Measurements from ENCODE around the gene A3GALT2. TPM values are rescaled to one million over a fixed set of nuclear protein-coding genes. Genes with fewer than 3 reads are reported as not detected.

The A3GALT2 gene
- total RNA-seq, 1 experiment from 2014 or later = not detected

DNA sequence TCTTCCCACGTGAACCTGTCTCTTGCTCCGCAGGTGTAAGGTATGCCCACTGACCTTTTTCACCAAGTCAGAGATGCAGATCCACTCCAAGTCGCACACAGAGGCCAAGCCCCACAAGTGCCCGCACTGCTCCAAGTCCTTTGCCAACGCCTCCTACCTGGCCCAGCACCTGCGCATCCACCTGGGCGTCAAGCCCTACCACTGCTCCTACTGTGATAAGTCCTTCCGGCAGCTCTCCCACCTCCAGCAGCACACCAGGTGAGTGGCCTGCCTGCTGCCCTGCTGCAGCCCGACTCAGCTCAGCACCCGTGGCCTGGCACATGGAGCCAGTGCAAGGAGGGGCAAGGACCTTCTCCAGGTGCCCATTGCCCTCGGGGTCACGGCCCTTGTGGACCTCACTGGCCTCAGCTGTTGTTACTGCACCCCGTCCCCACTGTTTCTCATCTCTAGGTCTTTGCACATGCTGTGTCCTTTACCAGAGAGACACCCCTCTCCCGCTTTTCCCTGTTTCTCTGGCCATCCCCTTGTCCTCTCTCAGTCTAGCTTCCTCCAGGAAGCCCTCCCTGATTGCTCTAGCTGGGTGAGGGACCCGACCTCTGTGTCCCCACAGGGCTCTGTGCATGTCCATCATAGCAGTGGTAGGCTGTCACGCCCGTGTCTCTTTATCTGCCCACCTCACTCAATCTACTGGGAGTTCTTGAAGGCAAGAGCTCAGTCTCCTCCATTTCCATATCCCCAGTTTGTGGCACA is 39.2 kb downstream of the A3GALT2 start:
- TF ChIP-seq, protein P1, sequence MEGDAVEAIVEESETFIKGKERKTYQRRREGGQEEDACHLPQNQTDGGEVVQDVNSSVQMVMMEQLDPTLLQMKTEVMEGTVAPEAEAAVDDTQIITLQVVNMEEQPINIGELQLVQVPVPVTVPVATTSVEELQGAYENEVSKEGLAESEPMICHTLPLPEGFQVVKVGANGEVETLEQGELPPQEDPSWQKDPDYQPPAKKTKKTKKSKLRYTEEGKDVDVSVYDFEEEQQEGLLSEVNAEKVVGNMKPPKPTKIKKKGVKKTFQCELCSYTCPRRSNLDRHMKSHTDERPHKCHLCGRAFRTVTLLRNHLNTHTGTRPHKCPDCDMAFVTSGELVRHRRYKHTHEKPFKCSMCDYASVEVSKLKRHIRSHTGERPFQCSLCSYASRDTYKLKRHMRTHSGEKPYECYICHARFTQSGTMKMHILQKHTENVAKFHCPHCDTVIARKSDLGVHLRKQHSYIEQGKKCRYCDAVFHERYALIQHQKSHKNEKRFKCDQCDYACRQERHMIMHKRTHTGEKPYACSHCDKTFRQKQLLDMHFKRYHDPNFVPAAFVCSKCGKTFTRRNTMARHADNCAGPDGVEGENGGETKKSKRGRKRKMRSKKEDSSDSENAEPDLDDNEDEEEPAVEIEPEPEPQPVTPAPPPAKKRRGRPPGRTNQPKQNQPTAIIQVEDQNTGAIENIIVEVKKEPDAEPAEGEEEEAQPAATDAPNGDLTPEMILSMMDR (conservative IDR thresholded peaks at IDR 0.05) = no peak
- no peak for TF ChIP-seq EZH2 (IDR thresholded peaks at IDR 0.05; ENCODE audit: low read depth)
- Histone ChIP-seq H3K27ac (no peak overlapping the region), H3K4me3 (no peak overlapping the region), H3F3A (ENCODE audit: insufficient read depth, low read depth) (no peaks in the 10 kb centered on the region; the same call in 1 of the 2 replicates), H3K27me3 (ENCODE audit: insufficient read depth, low read depth) (no peaks in the 10 kb centered on the region), H3K36me3 (ENCODE audit: low read depth) (peaks cover 10% of the 10 kb centered on the region), H3K79me2 (ENCODE audit: low read depth) (no peaks in the 10 kb centered on the region), H3K4me1 (replicated peaks; ENCODE audit: insufficient read depth) (no peaks in the 10 kb centered on the region), H3K4me2 (no peak overlapping the region), H4K20me1 (ENCODE audit: insufficient read depth) (no peaks in the 10 kb centered on the region), H2AFZ (no peak overlapping the region), H3K9me2 (ENCODE audit: insufficient read depth) (no peaks in the 10 kb centered on the region), H3K9me3 (ENCODE audit: insufficient read depth, low read depth) (no peaks in the 10 kb centered on the region)
- CTCF ChIA-PET = no interaction called here
- DNase-seq = no peak
- intact Hi-C loops (cut with micrococcal nuclease; ENCODE audit: unreplicated experiment) = no loop called here
- no TSS peak for BruUV-seq (replicated peaks)
- POLR2A ChIA-PET (ENCODE audit: unreplicated experiment) = no interaction called here

DNA sequence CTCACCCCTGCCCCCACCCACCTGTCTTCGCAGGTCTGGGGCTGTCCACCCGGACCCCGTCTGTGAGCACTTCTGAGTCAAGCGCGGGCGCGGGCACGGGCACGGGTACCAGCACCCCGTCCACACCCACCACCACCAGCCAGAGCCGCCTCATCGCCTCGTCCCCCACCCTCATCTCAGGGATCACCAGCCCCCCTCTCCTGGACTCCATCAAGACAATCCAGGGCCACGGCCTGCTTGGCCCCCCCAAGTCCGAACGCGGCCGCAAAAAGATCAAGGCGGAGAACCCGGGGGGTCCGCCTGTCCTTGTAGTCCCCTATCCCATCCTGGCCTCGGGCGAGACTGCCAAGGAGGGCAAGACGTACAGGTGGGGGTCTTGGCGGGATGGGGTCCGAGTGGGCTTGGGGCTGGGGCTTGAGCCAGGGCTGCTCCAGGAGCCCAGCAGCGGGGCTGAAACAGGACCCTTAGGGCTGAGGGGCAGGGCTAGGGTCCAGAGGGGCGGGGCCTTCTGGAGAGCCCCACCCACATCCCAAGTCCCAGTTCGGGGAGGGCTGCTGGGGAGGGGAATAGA is 40.7 kb downstream of the A3GALT2 start:
- Histone ChIP-seq H3K4me2 (no peak overlapping the region), H3F3A (ENCODE audit: insufficient read depth, low read depth) (no peaks in the 10 kb centered on the region; the same call in 1 of the 2 replicates), H3K9me3 (ENCODE audit: insufficient read depth, low read depth) (no peaks in the 10 kb centered on the region), H3K79me2 (ENCODE audit: low read depth) (no peaks in the 10 kb centered on the region), H2AFZ (no peak overlapping the region), H4K20me1 (ENCODE audit: insufficient read depth) (no peaks in the 10 kb centered on the region), H3K27me3 (ENCODE audit: insufficient read depth, low read depth) (no peaks in the 10 kb centered on the region), H3K9me2 (ENCODE audit: insufficient read depth) (no peaks in the 10 kb centered on the region), H3K4me3 (no peak overlapping the region), H3K27ac (no peak overlapping the region), H3K4me1 (replicated peaks; ENCODE audit: insufficient read depth) (no peaks in the 10 kb centered on the region), H3K36me3 (ENCODE audit: low read depth) (peaks cover 8% of the 10 kb centered on the region)
- intact Hi-C loops (cut with micrococcal nuclease; ENCODE audit: unreplicated experiment) = no loop called here
- POLR2A ChIA-PET (ENCODE audit: unreplicated experiment) = no interaction called here
- CTCF ChIA-PET = no interaction called here
- no peak for TF ChIP-seq EZH2 (IDR thresholded peaks at IDR 0.05; ENCODE audit: low read depth)
- TF ChIP-seq, protein P1 (conservative IDR thresholded peaks at IDR 0.05) = no peak
- no TSS peak for BruUV-seq (replicated peaks)
- DNase-seq = no peak

DNA sequence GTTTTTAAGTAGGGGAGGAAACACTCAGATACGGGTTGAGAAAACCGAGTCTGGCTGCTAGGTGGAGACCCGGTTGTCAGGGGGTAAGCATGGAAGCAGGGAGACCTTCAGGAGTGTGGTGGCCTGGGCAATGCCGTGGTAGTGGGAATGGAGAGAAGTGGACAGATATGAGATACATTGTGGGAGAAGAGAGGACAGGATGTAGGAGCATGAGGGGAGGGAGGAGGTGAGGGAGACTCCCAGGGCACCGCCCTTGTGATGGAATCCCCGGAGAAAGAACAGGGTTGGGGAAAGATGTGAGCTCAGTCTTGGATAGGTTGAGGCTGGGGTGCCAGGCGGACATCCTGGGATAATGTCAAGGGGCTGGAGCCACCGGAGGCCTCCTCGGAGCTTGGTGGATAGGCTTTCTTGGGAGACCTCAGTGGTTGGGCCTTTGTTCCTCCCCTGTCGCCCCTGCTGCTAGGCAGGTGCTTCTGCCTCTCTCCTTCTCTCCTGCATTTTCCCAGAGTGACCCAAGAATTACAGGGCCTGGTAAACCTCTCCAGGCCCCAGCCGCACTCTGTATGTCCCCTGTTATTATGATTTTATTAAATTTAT is 43.3 kb downstream of the A3GALT2 start:
- Histone ChIP-seq H3K4me2 (no peak overlapping the region), H3K36me3 (ENCODE audit: low read depth) (no peaks in the 10 kb centered on the region), H4K20me1 (ENCODE audit: insufficient read depth) (no peaks in the 10 kb centered on the region), H3K27me3 (ENCODE audit: insufficient read depth, low read depth) (no peaks in the 10 kb centered on the region), H3K27ac (no peak overlapping the region), H3K9me2 (ENCODE audit: insufficient read depth) (no peaks in the 10 kb centered on the region), H3F3A (ENCODE audit: insufficient read depth, low read depth) (peaks cover 3% of the 10 kb centered on the region; the same call in 1 of the 2 replicates), H3K79me2 (ENCODE audit: low read depth) (no peaks in the 10 kb centered on the region), H3K9me3 (ENCODE audit: insufficient read depth, low read depth) (no peaks in the 10 kb centered on the region), H2AFZ (no peak overlapping the region), H3K4me3 (no peak overlapping the region), H3K4me1 (replicated peaks; ENCODE audit: insufficient read depth) (no peaks in the 10 kb centered on the region)
- ChIA-PET CTCF (no interaction called here), POLR2A (ENCODE audit: unreplicated experiment) (no interaction called here)
- no TSS peak for BruUV-seq (replicated peaks)
- TF ChIP-seq, protein P1 (conservative IDR thresholded peaks at IDR 0.05) = no peak
- TF ChIP-seq EZH2 (IDR thresholded peaks at IDR 0.05; ENCODE audit: low read depth) = no peak
- no peak for DNase-seq
- intact Hi-C loops (cut with micrococcal nuclease; ENCODE audit: unreplicated experiment) = no loop called here

Data from PC-9 (cell line).